ENCODE measurements around the gene CELA3A.
"Not testable (repeated sequence)": the region's sequence is repeated elsewhere in the genome, so short reads cannot be mapped to it uniquely, and the experiment has no call there.

The CELA3A gene

GRCh38 chr1:21969066-21969465 lies 32.4 kb upstream of the CELA3A start:
- not testable (repeated sequence) for H3K36me3 ChIP-seq (ENCODE audit: control insufficient read depth, insufficient read depth, low read length); H3K9ac ChIP-seq (ENCODE audit: low read length); H3K27me3 ChIP-seq (ENCODE audit: control insufficient read depth, insufficient read depth, low read length); H3K9me3 ChIP-seq (ENCODE audit: control insufficient read depth, low read length); H3K4me3 ChIP-seq (ENCODE audit: low read length); H3K4me1 ChIP-seq (ENCODE audit: control insufficient read depth, insufficient read depth, low read length)

- not testable (repeated sequence) for H3K27me3 ChIP-seq (ENCODE audit: control insufficient read depth, insufficient read depth, low read length); H3K9ac ChIP-seq (ENCODE audit: low read length); H3K9me3 ChIP-seq (ENCODE audit: control insufficient read depth, low read length); H3K4me3 ChIP-seq (ENCODE audit: low read length); H3K36me3 ChIP-seq (ENCODE audit: control insufficient read depth, insufficient read depth, low read length); H3K4me1 ChIP-seq (ENCODE audit: control insufficient read depth, insufficient read depth, low read length)
These were observed 30.9 kb upstream of the CELA3A start for GRCh38 chr1:21970523-21970922.

- not testable (repeated sequence) for H3K4me1 ChIP-seq (ENCODE audit: control insufficient read depth, insufficient read depth, low read length); H3K4me3 ChIP-seq (ENCODE audit: low read length); H3K27me3 ChIP-seq (ENCODE audit: control insufficient read depth, insufficient read depth, low read length); H3K9me3 ChIP-seq (ENCODE audit: control insufficient read depth, low read length); H3K36me3 ChIP-seq (ENCODE audit: control insufficient read depth, insufficient read depth, low read length); H3K9ac ChIP-seq (ENCODE audit: low read length)
These were observed 28.4 kb upstream of the CELA3A start for GRCh38 chr1:21972973-21973441.

GRCh38 chr1:21973948-21974347 lies 27.5 kb upstream of the CELA3A start:
- not testable (repeated sequence) for H3K27me3 ChIP-seq (ENCODE audit: control insufficient read depth, insufficient read depth, low read length); H3K4me1 ChIP-seq (ENCODE audit: control insufficient read depth, insufficient read depth, low read length); H3K9me3 ChIP-seq (ENCODE audit: control insufficient read depth, low read length); H3K36me3 ChIP-seq (ENCODE audit: control insufficient read depth, insufficient read depth, low read length); H3K9ac ChIP-seq (ENCODE audit: low read length); H3K4me3 ChIP-seq (ENCODE audit: low read length)

- H3K9ac ChIP-seq (ENCODE audit: low read length); H3K27me3 ChIP-seq (ENCODE audit: control insufficient read depth, insufficient read depth, low read length); H3K9me3 ChIP-seq (ENCODE audit: control insufficient read depth, low read length); H3K36me3 ChIP-seq (ENCODE audit: control insufficient read depth, insufficient read depth, low read length); H3K4me3 ChIP-seq (ENCODE audit: low read length); H3K4me1 ChIP-seq (ENCODE audit: control insufficient read depth, insufficient read depth, low read length): not testable (repeated sequence)
These were observed 26.8 kb upstream of the CELA3A start for GRCh38 chr1:21974699-21975098.

- H3K9ac ChIP-seq (ENCODE audit: low read length); H3K27me3 ChIP-seq (ENCODE audit: control insufficient read depth, insufficient read depth, low read length); H3K9me3 ChIP-seq (ENCODE audit: control insufficient read depth, low read length); H3K4me1 ChIP-seq (ENCODE audit: control insufficient read depth, insufficient read depth, low read length); H3K4me3 ChIP-seq (ENCODE audit: low read length); H3K36me3 ChIP-seq (ENCODE audit: control insufficient read depth, insufficient read depth, low read length): not testable (repeated sequence)
These were observed 26.2 kb upstream of the CELA3A start for GRCh38 chr1:21975296-21975695.

- H3K27me3 ChIP-seq (ENCODE audit: control insufficient read depth, insufficient read depth, low read length); H3K4me3 ChIP-seq (ENCODE audit: low read length); H3K9me3 ChIP-seq (ENCODE audit: control insufficient read depth, low read length); H3K4me1 ChIP-seq (ENCODE audit: control insufficient read depth, insufficient read depth, low read length); H3K36me3 ChIP-seq (ENCODE audit: control insufficient read depth, insufficient read depth, low read length); H3K9ac ChIP-seq (ENCODE audit: low read length): not testable (repeated sequence)
These were observed 24.7 kb upstream of the CELA3A start, which contains the start of gene CELA3B for GRCh38 chr1:21976703-21977239. Gene CELA3B, plus strand, starts transcription at chr1:21977022. Its CDS starts 18 bp downstream, at chr1:21977040.

- H3K9me3 ChIP-seq (ENCODE audit: control insufficient read depth, low read length); H3K4me3 ChIP-seq (ENCODE audit: low read length); H3K4me1 ChIP-seq (ENCODE audit: control insufficient read depth, insufficient read depth, low read length); H3K36me3 ChIP-seq (ENCODE audit: control insufficient read depth, insufficient read depth, low read length); H3K27me3 ChIP-seq (ENCODE audit: control insufficient read depth, insufficient read depth, low read length); H3K9ac ChIP-seq (ENCODE audit: low read length): not testable (repeated sequence)
These were observed 23.2 kb upstream of the CELA3A start for GRCh38 chr1:21978209-21978608.

GRCh38 chr1:21980515-21981220 lies 20.8 kb upstream of the CELA3A start:
- not testable (repeated sequence) for H3K27me3 ChIP-seq (ENCODE audit: control insufficient read depth, insufficient read depth, low read length); H3K4me3 ChIP-seq (ENCODE audit: low read length); H3K9ac ChIP-seq (ENCODE audit: low read length); H3K36me3 ChIP-seq (ENCODE audit: control insufficient read depth, insufficient read depth, low read length); H3K9me3 ChIP-seq (ENCODE audit: control insufficient read depth, low read length); H3K4me1 ChIP-seq (ENCODE audit: control insufficient read depth, insufficient read depth, low read length)

- not testable (repeated sequence) for H3K9me3 ChIP-seq (ENCODE audit: control insufficient read depth, low read length); H3K4me1 ChIP-seq (ENCODE audit: control insufficient read depth, insufficient read depth, low read length); H3K4me3 ChIP-seq (ENCODE audit: low read length); H3K36me3 ChIP-seq (ENCODE audit: control insufficient read depth, insufficient read depth, low read length); H3K9ac ChIP-seq (ENCODE audit: low read length); H3K27me3 ChIP-seq (ENCODE audit: control insufficient read depth, insufficient read depth, low read length)
These were observed 20.2 kb upstream of the CELA3A start for GRCh38 chr1:21981253-21981652.

GRCh38 chr1:21982122-21982521 lies 19.3 kb upstream of the CELA3A start:
- not testable (repeated sequence) for H3K36me3 ChIP-seq (ENCODE audit: control insufficient read depth, insufficient read depth, low read length); H3K4me1 ChIP-seq (ENCODE audit: control insufficient read depth, insufficient read depth, low read length); H3K27me3 ChIP-seq (ENCODE audit: control insufficient read depth, insufficient read depth, low read length); H3K4me3 ChIP-seq (ENCODE audit: low read length); H3K9ac ChIP-seq (ENCODE audit: low read length); H3K9me3 ChIP-seq (ENCODE audit: control insufficient read depth, low read length)

- not testable (repeated sequence) for H3K9me3 ChIP-seq (ENCODE audit: control insufficient read depth, low read length); H3K36me3 ChIP-seq (ENCODE audit: control insufficient read depth, insufficient read depth, low read length); H3K4me1 ChIP-seq (ENCODE audit: control insufficient read depth, insufficient read depth, low read length); H3K27me3 ChIP-seq (ENCODE audit: control insufficient read depth, insufficient read depth, low read length); H3K9ac ChIP-seq (ENCODE audit: low read length); H3K4me3 ChIP-seq (ENCODE audit: low read length)
These were observed 17.9 kb upstream of the CELA3A start for GRCh38 chr1:21983539-21983938.

- H3K4me1 ChIP-seq (ENCODE audit: control insufficient read depth, insufficient read depth, low read length); H3K36me3 ChIP-seq (ENCODE audit: control insufficient read depth, insufficient read depth, low read length); H3K9ac ChIP-seq (ENCODE audit: low read length); H3K4me3 ChIP-seq (ENCODE audit: low read length); H3K27me3 ChIP-seq (ENCODE audit: control insufficient read depth, insufficient read depth, low read length); H3K9me3 ChIP-seq (ENCODE audit: control insufficient read depth, low read length): not testable (repeated sequence)
These were observed 15.6 kb upstream of the CELA3A start for GRCh38 chr1:21985893-21986292.
